Skeletal muscle tissue (tissue), 4 donors: Measurements from ENCODE around the gene MROH2A. TPM values are rescaled to one million over a fixed set of nuclear protein-coding genes. Genes with fewer than 3 reads are reported as not detected.

Experiments used
- H3K27ac ChIP-seq: one replicate; pipeline ENCODE4 v1.7.0; 2013; ENCODE audit warnings: mild to moderate bottlenecking, low read depth, low read length, inconsistent platforms
- H3K27me3 ChIP-seq, 3 donors: one replicate each; pipeline ENCODE4 v1.7.0; 2013; ENCODE audit warnings: low read length in 3 of 3; ENCODE audit not compliant: control insufficient read depth in 3 of 3, insufficient read depth in 3 of 3
- H3K36me3 ChIP-seq, 3 donors: one replicate each; pipeline ENCODE4 v1.7.0; 2013; ENCODE audit warnings: low read length in 3 of 3; ENCODE audit not compliant: control insufficient read depth in 3 of 3, insufficient read depth in 3 of 3
- H3K4me1 ChIP-seq, 3 donors: one replicate each; pipeline ENCODE4 v1.7.0; 2013; ENCODE audit warnings: low read length in 3 of 3, mild to moderate bottlenecking in 3 of 3; ENCODE audit not compliant: control insufficient read depth in 3 of 3, insufficient read depth in 3 of 3
- H3K4me3 ChIP-seq, 3 donors: one replicate each; pipeline ENCODE4 v1.7.0; 2013; ENCODE audit warnings: low read length in 3 of 3
- H3K9ac ChIP-seq, 3 donors: one replicate each; pipeline ENCODE4 v1.7.0; 2013; ENCODE audit warnings: low read length in 3 of 3, mild to moderate bottlenecking in 3 of 3, moderate library complexity in 2 of 3, low read depth in 1 of 3
- H3K9me3 ChIP-seq, 3 donors: one replicate each; pipeline ENCODE4 v1.7.0; 2013; ENCODE audit warnings: low read length in 3 of 3; ENCODE audit not compliant: control insufficient read depth in 3 of 3
- total RNA-seq: library from RNA; depleted of rRNA; stranded (reverse); fragments of >200 nt; gene quantifications from one replicate; pipeline ENCODE4 v1.2.3, GENCODE V29; 2014
- donor health status: Osteomylitis.

Gene MROH2A
- total RNA-seq, 1 donor from 2014 or later = not detected

DNA sequence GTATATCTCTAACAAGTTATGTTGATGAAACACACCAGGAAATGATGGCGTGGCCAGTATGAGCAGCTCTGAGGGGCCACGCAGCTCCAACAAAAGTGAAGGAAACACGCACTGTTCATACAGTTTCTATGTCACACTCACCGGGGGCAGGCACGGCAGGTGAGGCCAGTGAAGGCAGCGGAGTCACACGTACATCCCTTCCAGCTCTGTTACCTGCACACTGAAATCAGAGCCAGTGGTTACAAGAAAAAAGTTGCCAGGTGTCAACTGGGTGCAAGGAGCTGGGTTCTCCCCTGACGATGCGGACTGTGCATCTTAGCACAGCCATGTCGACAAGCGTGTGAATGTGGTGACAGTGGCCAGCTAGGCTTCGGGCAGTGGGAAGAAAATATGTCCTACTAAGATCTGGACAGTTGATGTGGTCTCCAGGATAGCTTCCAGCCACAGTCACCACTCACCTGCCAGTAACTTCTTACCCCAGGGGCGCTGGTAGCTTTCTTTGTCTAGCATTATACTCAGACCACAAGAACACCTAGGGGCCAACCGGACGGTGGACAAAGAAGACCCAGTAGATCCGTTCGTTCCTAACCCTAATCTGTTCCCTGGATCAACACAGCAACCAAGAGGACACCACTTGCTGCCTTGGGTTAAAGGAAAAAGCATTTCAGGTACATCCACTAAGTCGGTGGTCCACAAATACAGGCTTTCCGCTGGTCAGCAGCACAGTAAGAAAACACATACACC is 66.1 kb downstream of the MROH2A start:
- Histone ChIP-seq H3K27ac (no peak overlapping the region), H3K36me3 (no peaks in the 10 kb centered on the region), H3K9ac (no peak overlapping the region), H3K4me3 (no peak overlapping the region), H3K27me3 (no peaks in the 10 kb centered on the region), H3K9me3 (no peaks in the 10 kb centered on the region), H3K4me1 (no peaks in the 10 kb centered on the region)

DNA sequence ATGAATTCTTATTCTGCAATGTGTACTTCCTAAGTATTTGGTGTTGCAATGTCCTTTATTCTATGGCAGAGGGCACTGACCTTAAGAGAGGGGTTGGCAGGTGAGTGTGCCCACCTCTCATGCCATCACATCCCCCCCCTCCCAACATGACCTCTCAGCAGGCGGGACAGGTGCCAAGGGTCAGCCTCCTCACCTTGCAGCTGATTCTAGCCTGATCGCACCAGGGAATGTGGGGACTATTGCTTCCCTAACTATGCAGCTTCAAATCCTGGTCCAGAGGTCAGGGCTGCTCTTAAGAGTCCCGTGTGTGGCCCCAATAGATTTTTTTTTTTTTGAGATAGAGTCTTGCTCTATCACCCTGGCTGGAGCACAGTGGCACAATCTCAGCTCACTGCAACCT is 66.7 kb downstream of the MROH2A start:
- Histone ChIP-seq H3K27ac (no peak overlapping the region), H3K4me1 (no peaks in the 10 kb centered on the region), H3K9me3 (no peaks in the 10 kb centered on the region), H3K4me3 (no peak overlapping the region), H3K36me3 (no peaks in the 10 kb centered on the region), H3K27me3 (peaks cover 0 to 1% (median 0%) of the 10 kb centered on the region in 3 donors), H3K9ac (no peak overlapping the region)

DNA sequence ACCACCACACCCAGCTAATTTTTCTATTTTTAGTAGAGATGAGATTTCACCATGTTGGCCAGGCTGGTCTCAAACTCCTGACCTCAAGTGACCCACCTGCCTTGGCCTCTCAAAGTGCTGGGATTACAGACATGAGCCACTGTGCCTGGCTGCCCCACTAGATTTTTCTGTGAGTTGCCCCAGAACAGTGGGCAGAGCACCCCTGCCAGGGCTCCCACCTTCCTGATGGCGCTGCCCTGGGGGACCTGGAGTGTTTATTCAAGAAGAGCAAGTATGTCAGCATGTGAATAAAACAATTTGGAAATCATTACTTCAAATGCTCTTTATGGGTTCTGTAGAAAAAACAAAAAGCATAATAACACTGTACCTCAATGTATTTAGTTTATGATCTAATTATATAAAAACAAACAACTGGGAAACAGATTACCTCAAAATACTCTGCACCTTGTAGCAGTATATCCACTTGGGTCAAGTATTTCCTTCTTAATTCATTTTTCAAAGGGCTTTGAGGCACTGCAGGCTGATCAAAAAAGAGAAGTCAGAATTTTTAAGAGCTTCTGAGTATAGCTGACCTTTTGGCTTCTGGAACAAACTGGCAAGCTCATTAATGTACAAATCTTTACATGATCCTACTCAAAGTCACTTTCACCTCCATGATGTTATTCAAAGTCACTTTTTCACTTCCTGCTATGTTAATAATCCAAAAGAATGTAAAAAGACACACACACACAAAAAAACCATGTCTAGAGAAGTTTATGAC is 67.4 kb downstream of the MROH2A start:
- Histone ChIP-seq H3K36me3 (no peaks in the 10 kb centered on the region), H3K27me3 (peaks cover 0 to 6% (median 0%) of the 10 kb centered on the region in 3 donors), H3K9me3 (no peaks in the 10 kb centered on the region), H3K9ac (no peak overlapping the region), H3K4me3 (no peak overlapping the region), H3K4me1 (no peaks in the 10 kb centered on the region), H3K27ac (no peak overlapping the region)

DNA sequence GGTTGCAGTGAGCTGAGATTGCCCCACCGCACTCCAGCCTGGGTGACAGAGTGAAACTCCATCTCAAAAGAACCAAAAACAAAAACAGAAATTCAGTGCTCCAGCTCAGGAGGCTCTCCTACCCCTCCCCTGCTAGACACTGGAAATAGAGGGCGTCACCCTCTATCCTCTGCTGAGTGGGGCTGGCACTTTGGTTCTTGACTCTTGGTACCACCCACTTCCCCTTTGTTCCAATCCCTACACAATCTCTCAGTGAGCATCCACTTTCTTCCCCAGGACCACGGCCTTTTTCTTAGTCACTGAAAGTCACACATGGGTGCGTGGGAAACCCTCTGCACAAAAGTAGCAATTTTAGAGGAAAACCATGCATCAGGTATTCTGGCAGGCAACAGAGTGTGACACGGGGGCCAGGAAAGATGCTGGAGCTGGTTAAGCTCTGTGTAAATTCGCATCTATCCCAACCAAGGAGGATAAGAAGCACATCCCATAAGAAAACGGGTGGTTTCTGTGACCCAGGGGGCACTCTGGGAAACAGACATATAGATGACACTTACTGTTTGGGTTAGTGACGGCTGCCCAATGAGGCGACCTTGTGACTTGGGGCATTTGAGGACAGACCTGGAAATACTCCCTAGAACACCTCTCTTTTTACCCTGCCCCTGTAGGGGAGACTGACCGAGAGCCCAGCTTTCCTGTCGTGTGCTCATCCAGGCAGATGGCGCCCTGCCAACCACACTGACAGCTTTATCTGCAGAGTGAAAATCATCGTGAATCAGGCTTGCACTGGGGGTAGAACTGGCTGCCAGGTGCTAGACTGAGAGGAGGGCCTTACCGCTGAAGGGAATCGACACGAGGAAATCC is 68.5 kb downstream of the MROH2A start:
- H3K27ac ChIP-seq = no peak overlapping the region
- H3K27me3 ChIP-seq = peaks cover 0 to 7% (median 0%) of the 10 kb centered on the region in 3 donors
- no peaks in the 10 kb centered on the region for H3K9me3 ChIP-seq
- H3K4me1 ChIP-seq = no peaks in the 10 kb centered on the region
- no peak overlapping the region for H3K9ac ChIP-seq
- H3K4me3 ChIP-seq = no peak overlapping the region
- no peaks in the 10 kb centered on the region for H3K36me3 ChIP-seq

- no peak overlapping the region for H3K9ac ChIP-seq
- no peaks in the 10 kb centered on the region for H3K9me3 ChIP-seq
- no peak overlapping the region for H3K27ac ChIP-seq
- H3K4me3 ChIP-seq = no peak overlapping the region
- no peaks in the 10 kb centered on the region for H3K36me3 ChIP-seq
- H3K27me3 ChIP-seq = peaks cover 0 to 13% (median 0%) of the 10 kb centered on the region in 3 donors
- no peaks in the 10 kb centered on the region for H3K4me1 ChIP-seq
Observed at GRCh38 chr2:233847248-233847898, 69.2 kb downstream of the MROH2A start.

DNA sequence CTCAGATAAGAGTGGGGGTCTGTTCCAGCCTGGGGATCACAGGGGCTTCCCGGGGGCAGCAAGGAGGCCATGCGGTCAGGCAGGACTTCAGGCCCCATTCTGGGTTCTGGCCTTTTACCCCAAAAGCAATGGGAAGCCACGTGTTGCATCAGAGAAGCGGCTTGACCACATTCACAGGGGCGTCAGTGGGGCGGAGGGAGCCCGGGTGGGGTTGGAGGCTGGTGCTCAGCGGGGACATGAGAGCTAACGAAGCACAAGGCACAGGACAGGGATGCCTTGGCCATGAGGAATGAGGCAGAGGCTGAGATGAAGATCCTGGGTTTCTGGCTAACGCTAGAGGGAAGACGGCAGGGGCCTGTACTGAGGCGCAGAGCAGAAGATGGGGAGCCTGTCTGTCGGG is 70.1 kb downstream of the MROH2A start:
- H3K36me3 ChIP-seq = no peaks in the 10 kb centered on the region
- H3K27me3 ChIP-seq = peaks cover 0 to 13% (median 0%) of the 10 kb centered on the region in 3 donors
- peaks cover 0 to under 1% (median under 1%) of the 10 kb centered on the region in 3 donors for H3K4me1 ChIP-seq
- H3K9me3 ChIP-seq = no peaks in the 10 kb centered on the region
- H3K4me3 ChIP-seq = no peak overlapping the region
- no peak overlapping the region for H3K27ac ChIP-seq
- H3K9ac ChIP-seq = no peak overlapping the region

GRCh38 chr2:233849607-233850271 is 71.6 kb downstream of the MROH2A start:
- no peak overlapping the region for H3K9ac ChIP-seq
- H3K4me1 ChIP-seq = peaks cover 5 to 11% (median 9%) of the 10 kb centered on the region in 3 donors
- H3K4me3 ChIP-seq = no peak overlapping the region
- no peaks in the 10 kb centered on the region for H3K36me3 ChIP-seq
- H3K27ac ChIP-seq = no peak overlapping the region
- H3K9me3 ChIP-seq = no peaks in the 10 kb centered on the region
- H3K27me3 ChIP-seq = peaks cover 0 to 13% (median 0%) of the 10 kb centered on the region in 3 donors

DNA sequence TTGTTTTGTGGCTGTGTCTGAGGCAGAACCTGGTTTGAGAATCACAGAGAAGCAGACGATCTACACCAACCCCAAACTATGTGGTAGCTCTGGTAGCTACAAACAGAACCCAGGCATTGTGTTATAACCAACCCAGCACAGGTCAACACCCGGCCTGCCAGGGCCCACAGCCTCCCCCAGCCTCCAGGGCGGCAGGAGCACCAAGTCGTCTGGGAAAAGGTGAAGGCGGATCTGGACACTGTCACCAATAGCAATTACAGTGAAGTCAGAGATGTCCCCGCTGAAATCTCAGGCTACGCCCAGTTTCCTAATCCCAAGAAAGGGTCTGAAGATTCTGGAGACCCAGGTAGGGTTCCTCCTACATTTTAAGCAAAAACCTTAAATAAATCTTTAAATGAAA is 72.6 kb downstream of the MROH2A start:
- H3K9ac ChIP-seq = no peak overlapping the region
- peaks cover 5 to 17% (median 13%) of the 10 kb centered on the region in 3 donors for H3K4me1 ChIP-seq
- H3K36me3 ChIP-seq = no peaks in the 10 kb centered on the region
- H3K9me3 ChIP-seq = no peaks in the 10 kb centered on the region
- no peak overlapping the region for H3K27ac ChIP-seq
- no peak overlapping the region for H3K4me3 ChIP-seq
- H3K27me3 ChIP-seq = peaks cover 0 to 13% (median 0%) of the 10 kb centered on the region in 3 donors

DNA sequence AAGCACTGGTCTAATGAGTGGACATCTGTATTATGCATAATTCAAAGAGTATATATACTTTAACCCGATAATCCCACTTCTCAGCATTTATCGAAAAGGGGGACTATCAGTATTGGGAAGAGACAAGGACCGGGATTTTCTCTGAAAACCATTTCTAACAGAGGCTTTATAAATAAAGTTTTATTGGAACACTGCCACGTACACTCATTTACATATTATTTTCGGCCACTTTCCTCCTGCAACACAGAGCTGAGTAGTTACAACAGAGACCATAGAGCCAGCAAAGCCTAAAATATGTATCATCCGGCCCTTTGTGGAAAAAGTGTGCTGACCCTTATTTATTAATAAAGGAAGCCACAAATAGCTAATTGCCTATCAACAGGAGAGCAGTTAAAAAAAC is 73.0 kb downstream of the MROH2A start:
- H3K27me3 ChIP-seq = peaks cover 0 to 13% (median 0%) of the 10 kb centered on the region in 3 donors
- no peak overlapping the region for H3K27ac ChIP-seq
- H3K36me3 ChIP-seq = no peaks in the 10 kb centered on the region
- H3K4me1 ChIP-seq = peaks cover 5 to 17% (median 13%) of the 10 kb centered on the region in 3 donors
- no peak overlapping the region for H3K4me3 ChIP-seq
- no peaks in the 10 kb centered on the region for H3K9me3 ChIP-seq
- H3K9ac ChIP-seq = no peak overlapping the region
